Measurements from ENCODE around the gene DAP. TPM values are rescaled to one million over a fixed set of nuclear protein-coding genes. Genes with fewer than 3 reads are reported as not detected.
A peak's percentile ranks its signal among the peaks of the same experiment; 100 is the strongest.

DAP gene
- total and polyA plus RNA-seq, 7 experiments from 2014 or later: 31.9 to 91.6 (median 43.0) TPM

GRCh38 chr5:10745133-10745532 lies 15.9 kb downstream of the DAP start:
- DNase-seq (no peak), ATAC-seq (no peak)
- peaks cover 33 to 83% (median 75%) of the 10 kb centered on the region in 5 donors for H3K36me3 Mint-ChIP-seq
- POLR2A ChIA-PET: no interaction called here
- intact Hi-C loops (cut with micrococcal nuclease): no loop called here
- H3K4me1 ChIP-seq (ENCODE audit: control insufficient read depth in 2 of 2, insufficient read depth in 2 of 2, low read length in 2 of 2): no peaks in the 10 kb centered on the region
- no peaks in the 10 kb centered on the region for H3K27me3 ChIP-seq (ENCODE audit: control insufficient read depth in 2 of 2, insufficient read depth in 2 of 2, low read length in 2 of 2)
- CTCF ChIA-PET: no interaction called here
- H3K4me1 Mint-ChIP-seq: peaks cover 0 to 14% (median 5%) of the 10 kb centered on the region in 7 donors
- no peaks in the 10 kb centered on the region for H3K9me3 ChIP-seq (ENCODE audit: control insufficient read depth in 2 of 3, low read length in 3 of 3)
- no peak overlapping the region for H3K27ac Mint-ChIP-seq
- no peaks in the 10 kb centered on the region for H3K27me3 Mint-ChIP-seq
- H3K4me3 ChIP-seq (ENCODE audit: low read length): no peak overlapping the region
- no peak overlapping the region for H3K4me3 Mint-ChIP-seq
- no peak overlapping the region for H3K27ac ChIP-seq (ENCODE audit: low read depth, low read length)
- H3K9me3 Mint-ChIP-seq: peaks cover 0 to 13% (median 3%) of the 10 kb centered on the region in 11 donors
- peaks cover 7 to 59% (median 11%) of the 10 kb centered on the region in 3 experiments for H3K36me3 ChIP-seq (ENCODE audit: control insufficient read depth in 2 of 3, insufficient read depth in 3 of 3, low read length in 3 of 3)

DNA sequence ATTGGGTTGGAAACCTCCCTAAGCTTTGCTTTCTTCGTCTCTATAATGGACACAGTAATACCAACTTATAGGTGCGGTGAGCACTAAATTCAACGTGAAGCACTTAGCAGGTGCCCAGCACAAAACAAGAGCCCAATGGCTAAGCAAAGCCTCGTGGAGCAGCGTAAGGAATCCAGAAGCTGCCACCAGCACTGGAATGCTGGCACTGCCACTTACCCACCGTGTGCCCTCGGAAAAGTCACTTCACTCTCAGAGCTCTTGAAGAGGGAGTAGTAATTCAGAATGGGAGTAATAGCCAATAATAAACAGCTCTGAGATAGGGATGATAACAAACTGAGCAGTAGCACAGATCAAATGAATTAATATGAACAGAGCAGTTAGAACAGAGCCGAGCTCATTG lies 16.4 kb downstream of the DAP start:
- Histone ChIP-seq H3K27ac (ENCODE audit: low read depth, low read length) (no peak overlapping the region), H3K4me3 (ENCODE audit: low read length) (no peak overlapping the region), H3K9me3 (ENCODE audit: control insufficient read depth in 2 of 3, low read length in 3 of 3) (no peaks in the 10 kb centered on the region), H3K36me3 (ENCODE audit: control insufficient read depth in 2 of 3, insufficient read depth in 3 of 3, low read length in 3 of 3) (peaks cover 7 to 54% (median 11%) of the 10 kb centered on the region in 3 experiments), H3K4me1 (ENCODE audit: control insufficient read depth in 2 of 2, insufficient read depth in 2 of 2, low read length in 2 of 2) (no peaks in the 10 kb centered on the region), H3K27me3 (ENCODE audit: control insufficient read depth in 2 of 2, insufficient read depth in 2 of 2, low read length in 2 of 2) (no peaks in the 10 kb centered on the region)
- Mint-ChIP-seq H3K36me3 (peaks cover 33 to 83% (median 78%) of the 10 kb centered on the region in 5 donors), H3K27me3 (no peaks in the 10 kb centered on the region), H3K4me3 (no peak overlapping the region), H3K9me3 (peaks cover 0 to 18% (median 5%) of the 10 kb centered on the region in 11 donors), H3K4me1 (peaks cover 0 to 14% (median 5%) of the 10 kb centered on the region in 7 donors), H3K27ac (no peak overlapping the region)
- DNase-seq (no peak), ATAC-seq (no peak)
- ChIA-PET CTCF (interaction anchor here (0.7 kb wide), 1 partner anchor 43 kb away, joined by 3 read pairs; no protein-coding TSS in a partner anchor), POLR2A (no interaction called here)
- intact Hi-C loops (cut with micrococcal nuclease): no loop called here

GRCh38 chr5:10743951-10744350 lies 17.1 kb downstream of the DAP start:
- H3K27me3 Mint-ChIP-seq: no peaks in the 10 kb centered on the region
- intact Hi-C loops (cut with micrococcal nuclease): no loop called here
- H3K27ac Mint-ChIP-seq: no peak overlapping the region
- ChIA-PET CTCF (interaction anchor here (0.7 kb wide), 1 partner anchor 43 kb away, joined by 3 read pairs; no protein-coding TSS in a partner anchor), POLR2A (no interaction called here)
- Histone ChIP-seq H3K27me3 (ENCODE audit: control insufficient read depth in 2 of 2, insufficient read depth in 2 of 2, low read length in 2 of 2) (no peaks in the 10 kb centered on the region), H3K4me3 (ENCODE audit: low read length) (no peak overlapping the region), H3K4me1 (ENCODE audit: control insufficient read depth in 2 of 2, insufficient read depth in 2 of 2, low read length in 2 of 2) (no peaks in the 10 kb centered on the region), H3K36me3 (ENCODE audit: control insufficient read depth in 2 of 3, insufficient read depth in 3 of 3, low read length in 3 of 3) (peaks cover 7 to 54% (median 11%) of the 10 kb centered on the region in 3 experiments), H3K27ac (ENCODE audit: low read depth, low read length) (no peak overlapping the region), H3K9me3 (ENCODE audit: control insufficient read depth in 2 of 3, low read length in 3 of 3) (no peaks in the 10 kb centered on the region)
- H3K4me3 Mint-ChIP-seq: no peak overlapping the region
- ATAC-seq (no peak), DNase-seq (no peak)
- peaks cover 33 to 84% (median 73%) of the 10 kb centered on the region in 5 donors for H3K36me3 Mint-ChIP-seq
- peaks cover 0 to 14% (median 5%) of the 10 kb centered on the region in 7 donors for H3K4me1 Mint-ChIP-seq
- peaks cover 0 to 18% (median 5%) of the 10 kb centered on the region in 11 donors for H3K9me3 Mint-ChIP-seq

DNA sequence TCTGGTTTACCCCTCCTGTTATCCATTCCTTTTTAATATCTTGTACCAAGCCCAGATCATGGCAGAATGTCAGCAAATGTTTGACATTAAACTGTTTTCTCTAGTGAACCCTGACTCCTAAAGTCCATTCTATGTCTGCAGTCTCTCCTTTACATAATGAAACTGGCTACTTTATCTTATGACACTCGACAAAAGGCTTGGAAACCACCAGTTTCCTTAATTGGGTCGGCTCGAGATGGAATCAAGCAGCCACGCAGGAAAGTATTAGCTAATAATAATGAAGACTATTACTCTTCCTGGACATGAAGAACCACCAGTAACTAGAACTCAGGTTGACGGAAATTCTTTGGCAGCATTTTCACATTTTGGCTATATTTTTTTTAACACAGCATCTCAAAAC lies 17.5 kb downstream of the DAP start:
- ChIA-PET POLR2A (no interaction called here), CTCF (no interaction called here)
- Histone ChIP-seq H3K27ac (ENCODE audit: low read depth, low read length) (no peak overlapping the region), H3K27me3 (ENCODE audit: control insufficient read depth in 2 of 2, insufficient read depth in 2 of 2, low read length in 2 of 2) (no peaks in the 10 kb centered on the region), H3K36me3 (ENCODE audit: control insufficient read depth in 2 of 3, insufficient read depth in 3 of 3, low read length in 3 of 3) (peaks cover 7 to 50% (median 11%) of the 10 kb centered on the region in 3 experiments), H3K4me1 (ENCODE audit: control insufficient read depth in 2 of 2, insufficient read depth in 2 of 2, low read length in 2 of 2) (no peaks in the 10 kb centered on the region), H3K4me3 (ENCODE audit: low read length) (no peak overlapping the region), H3K9me3 (ENCODE audit: control insufficient read depth in 2 of 3, low read length in 3 of 3) (no peaks in the 10 kb centered on the region)
- intact Hi-C loops (cut with micrococcal nuclease): no loop called here
- Mint-ChIP-seq H3K27me3 (no peaks in the 10 kb centered on the region), H3K36me3 (peaks cover 35 to 84% (median 75%) of the 10 kb centered on the region in 5 donors), H3K27ac (no peak overlapping the region), H3K4me3 (no peak overlapping the region), H3K4me1 (peaks cover 2 to 15% (median 8%) of the 10 kb centered on the region in 7 donors), H3K9me3 (peaks cover 0 to 18% (median 5%) of the 10 kb centered on the region in 11 donors)
- DNase-seq (no peak), ATAC-seq (no peak)

- Mint-ChIP-seq H3K36me3 (peaks cover 40 to 82% (median 70%) of the 10 kb centered on the region in 5 donors), H3K27ac (no peak overlapping the region), H3K9me3 (peaks cover 0 to 18% (median 5%) of the 10 kb centered on the region in 11 donors), H3K4me3 (no peak overlapping the region), H3K4me1 (peaks cover 4 to 19% (median 12%) of the 10 kb centered on the region in 7 donors), H3K27me3 (no peaks in the 10 kb centered on the region)
- H3K4me3 ChIP-seq (ENCODE audit: low read length): no peak overlapping the region
- POLR2A ChIA-PET: no interaction called here
- DNase-seq (no peak), ATAC-seq (no peak)
- H3K4me1 ChIP-seq (ENCODE audit: control insufficient read depth in 2 of 2, insufficient read depth in 2 of 2, low read length in 2 of 2): no peaks in the 10 kb centered on the region
- peaks cover 0 to 31% (median 11%) of the 10 kb centered on the region in 3 experiments for H3K36me3 ChIP-seq (ENCODE audit: control insufficient read depth in 2 of 3, insufficient read depth in 3 of 3, low read length in 3 of 3)
- H3K27me3 ChIP-seq (ENCODE audit: control insufficient read depth in 2 of 2, insufficient read depth in 2 of 2, low read length in 2 of 2): no peaks in the 10 kb centered on the region
- H3K27ac ChIP-seq (ENCODE audit: low read depth, low read length): no peak overlapping the region
- intact Hi-C loops (cut with micrococcal nuclease): no loop called here
- CTCF ChIA-PET: interaction anchor here (0.7 kb wide), 1 partner anchor 458 kb away, joined by 4 read pairs; no protein-coding TSS in a partner anchor
- no peaks in the 10 kb centered on the region for H3K9me3 ChIP-seq (ENCODE audit: control insufficient read depth in 2 of 3, low read length in 3 of 3)
Observed at GRCh38 chr5:10741661-10742060, 19.4 kb downstream of the DAP start.

- Histone ChIP-seq H3K4me1 (ENCODE audit: control insufficient read depth in 2 of 2, insufficient read depth in 2 of 2, low read length in 2 of 2) (no peaks in the 10 kb centered on the region), H3K9me3 (ENCODE audit: control insufficient read depth in 2 of 3, low read length in 3 of 3) (no peaks in the 10 kb centered on the region), H3K4me3 (ENCODE audit: low read length) (no peak overlapping the region), H3K27ac (ENCODE audit: low read depth, low read length) (no peak overlapping the region), H3K36me3 (ENCODE audit: control insufficient read depth in 2 of 3, insufficient read depth in 3 of 3, low read length in 3 of 3) (peaks cover 0 to 22% (median 8%) of the 10 kb centered on the region in 3 experiments), H3K27me3 (ENCODE audit: control insufficient read depth in 2 of 2, insufficient read depth in 2 of 2, low read length in 2 of 2) (no peaks in the 10 kb centered on the region)
- peaks cover 5 to 19% (median 10%) of the 10 kb centered on the region in 7 donors for H3K4me1 Mint-ChIP-seq
- H3K9me3 Mint-ChIP-seq: peaks cover 0 to 18% (median 5%) of the 10 kb centered on the region in 11 donors
- peaks cover 35 to 83% (median 59%) of the 10 kb centered on the region in 5 donors for H3K36me3 Mint-ChIP-seq
- no peaks in the 10 kb centered on the region for H3K27me3 Mint-ChIP-seq
- DNase-seq (no peak), ATAC-seq (no peak)
- ChIA-PET CTCF (no interaction called here), POLR2A (no interaction called here)
- no peak overlapping the region for H3K4me3 Mint-ChIP-seq
- no peak overlapping the region for H3K27ac Mint-ChIP-seq
- intact Hi-C loops (cut with micrococcal nuclease): no loop called here
Observed at GRCh38 chr5:10740384-10740783, 20.6 kb downstream of the DAP start.

DNA sequence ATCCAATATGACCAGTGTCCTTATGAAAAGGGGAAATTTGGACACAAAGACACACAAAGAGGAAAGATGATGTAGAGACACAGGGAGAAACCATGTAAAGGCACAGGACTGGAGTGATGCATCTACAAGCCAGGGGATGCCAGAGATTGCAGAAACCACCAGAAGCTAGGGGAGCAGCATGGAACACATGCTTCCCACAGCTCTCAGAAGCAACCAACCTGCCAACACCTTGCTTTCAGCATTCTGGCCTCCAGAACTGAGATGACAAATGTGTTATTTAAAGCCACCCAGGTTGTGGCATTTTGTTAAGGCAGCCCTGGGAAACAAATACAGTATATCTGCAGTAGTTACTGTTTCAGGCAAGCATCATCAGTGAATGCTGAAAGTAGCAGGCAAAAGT lies 23.2 kb downstream of the DAP start:
- Mint-ChIP-seq H3K4me3 (no peak overlapping the region), H3K36me3 (peaks cover 22 to 82% (median 47%) of the 10 kb centered on the region in 5 donors), H3K27ac (peak overlapping the region in 1 of 9 donors; percentile 30), H3K4me1 (peaks cover 4 to 22% (median 15%) of the 10 kb centered on the region in 7 donors), H3K9me3 (peaks cover 0 to 18% (median 2%) of the 10 kb centered on the region in 11 donors), H3K27me3 (no peaks in the 10 kb centered on the region)
- Histone ChIP-seq H3K9me3 (ENCODE audit: control insufficient read depth in 2 of 3, low read length in 3 of 3) (no peaks in the 10 kb centered on the region), H3K27me3 (ENCODE audit: control insufficient read depth in 2 of 2, insufficient read depth in 2 of 2, low read length in 2 of 2) (no peaks in the 10 kb centered on the region), H3K36me3 (ENCODE audit: control insufficient read depth in 2 of 3, insufficient read depth in 3 of 3, low read length in 3 of 3) (peaks cover 0 to 6% (median 0%) of the 10 kb centered on the region in 3 experiments), H3K4me1 (ENCODE audit: control insufficient read depth in 2 of 2, insufficient read depth in 2 of 2, low read length in 2 of 2) (no peaks in the 10 kb centered on the region), H3K4me3 (ENCODE audit: low read length) (no peak overlapping the region), H3K27ac (ENCODE audit: low read depth, low read length) (no peak overlapping the region)
- POLR2A ChIA-PET: no interaction called here
- intact Hi-C loops (cut with micrococcal nuclease): no loop called here
- CTCF ChIA-PET: no interaction called here
- no peak for DNase-seq
- no peak for ATAC-seq

All from naive thymus-derived CD4-positive, alpha-beta T cell (primary cell).